ENCODE results near the gene RFX8. TPM values are rescaled to one million over a fixed set of nuclear protein-coding genes. Genes with fewer than 3 reads are reported as not detected.

RFX8 gene
- total RNA-seq, 1 experiment from 2014 or later = not detected

DNA sequence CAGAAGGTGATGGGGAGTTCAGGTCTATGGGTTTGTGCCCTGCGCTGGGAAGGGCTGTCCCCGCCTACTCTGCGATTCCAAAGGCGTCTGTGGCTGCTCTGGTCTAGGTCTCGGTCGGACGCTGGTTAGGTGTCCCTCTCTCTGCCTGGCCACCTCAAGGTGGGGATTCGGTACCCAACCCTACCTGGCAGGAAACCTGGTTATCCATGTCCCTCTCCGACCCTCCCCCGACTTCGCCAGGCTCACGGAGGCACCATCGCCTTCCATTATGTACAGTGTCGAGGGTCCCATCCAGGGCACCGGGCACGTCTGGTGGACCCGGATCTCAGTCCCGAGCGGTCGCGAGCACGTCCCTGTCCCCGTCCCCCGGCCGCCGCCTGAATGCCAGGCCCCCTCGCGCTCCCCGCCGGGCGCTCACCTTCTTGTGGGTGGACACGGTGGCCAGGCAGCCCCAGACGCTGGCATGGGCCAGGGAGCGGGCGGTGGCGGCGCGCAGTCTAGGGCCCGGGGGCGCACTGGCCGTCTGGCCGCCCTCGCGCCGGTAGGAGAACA lies 88.2 kb downstream of the RFX8 start:
- Mint-ChIP-seq H3K4me3 (ENCODE audit: low read depth, unreplicated experiment) (peak overlapping the region; percentile 74), H3K9me3 (ENCODE audit: low read depth, unreplicated experiment) (no peaks in the 10 kb centered on the region), H3K27me3 (ENCODE audit: unreplicated experiment) (peaks cover 12% of the 10 kb centered on the region), H3K4me1 (ENCODE audit: low read depth, unreplicated experiment) (no peaks in the 10 kb centered on the region), H3K36me3 (ENCODE audit: insufficient read depth, unreplicated experiment) (peaks cover 16% of the 10 kb centered on the region), H3K27ac (ENCODE audit: unreplicated experiment) (no peak overlapping the region)
- TF ChIP-seq, protein P1, sequence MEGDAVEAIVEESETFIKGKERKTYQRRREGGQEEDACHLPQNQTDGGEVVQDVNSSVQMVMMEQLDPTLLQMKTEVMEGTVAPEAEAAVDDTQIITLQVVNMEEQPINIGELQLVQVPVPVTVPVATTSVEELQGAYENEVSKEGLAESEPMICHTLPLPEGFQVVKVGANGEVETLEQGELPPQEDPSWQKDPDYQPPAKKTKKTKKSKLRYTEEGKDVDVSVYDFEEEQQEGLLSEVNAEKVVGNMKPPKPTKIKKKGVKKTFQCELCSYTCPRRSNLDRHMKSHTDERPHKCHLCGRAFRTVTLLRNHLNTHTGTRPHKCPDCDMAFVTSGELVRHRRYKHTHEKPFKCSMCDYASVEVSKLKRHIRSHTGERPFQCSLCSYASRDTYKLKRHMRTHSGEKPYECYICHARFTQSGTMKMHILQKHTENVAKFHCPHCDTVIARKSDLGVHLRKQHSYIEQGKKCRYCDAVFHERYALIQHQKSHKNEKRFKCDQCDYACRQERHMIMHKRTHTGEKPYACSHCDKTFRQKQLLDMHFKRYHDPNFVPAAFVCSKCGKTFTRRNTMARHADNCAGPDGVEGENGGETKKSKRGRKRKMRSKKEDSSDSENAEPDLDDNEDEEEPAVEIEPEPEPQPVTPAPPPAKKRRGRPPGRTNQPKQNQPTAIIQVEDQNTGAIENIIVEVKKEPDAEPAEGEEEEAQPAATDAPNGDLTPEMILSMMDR (IDR thresholded peaks at IDR 0.05; ENCODE audit: unreplicated experiment) = no peak
- no TSS peak for BruUV-seq (replicated peaks)
- DNase-seq = peak; percentile 32
- CTCF ChIA-PET = interaction anchor here (0.5 to 3.2 kb wide), 10 partner anchors 9 to 612 kb away, joined by 3 to 16 read pairs (median 5); no protein-coding TSS in a partner anchor
- intact Hi-C loops (cut with micrococcal nuclease; ENCODE audit: unreplicated experiment) = loop anchor here (1.0 to 10.0 kb wide), 2 partner anchors 44 to 112 kb away; no protein-coding TSS in a partner anchor

GRCh38 chr2:101383016-101383541 lies 91.8 kb downstream of the RFX8 start:
- Mint-ChIP-seq H3K36me3 (ENCODE audit: insufficient read depth, unreplicated experiment) (peaks cover 16% of the 10 kb centered on the region), H3K27ac (ENCODE audit: unreplicated experiment) (no peak overlapping the region), H3K27me3 (ENCODE audit: unreplicated experiment) (no peaks in the 10 kb centered on the region), H3K9me3 (ENCODE audit: low read depth, unreplicated experiment) (no peaks in the 10 kb centered on the region), H3K4me1 (ENCODE audit: low read depth, unreplicated experiment) (no peaks in the 10 kb centered on the region), H3K4me3 (ENCODE audit: low read depth, unreplicated experiment) (no peak overlapping the region)
- TF ChIP-seq, protein P1 (IDR thresholded peaks at IDR 0.05; ENCODE audit: unreplicated experiment) = no peak
- intact Hi-C loops (cut with micrococcal nuclease; ENCODE audit: unreplicated experiment) = loop anchor here (10.0 kb wide), 1 partner anchor 108 kb away; no protein-coding TSS in a partner anchor
- CTCF ChIA-PET = interaction anchor here (0.6 kb wide), 1 partner anchor 441 kb away, joined by 3 read pairs; no protein-coding TSS in a partner anchor
- no peak for DNase-seq
- no TSS peak for BruUV-seq (replicated peaks)

- Mint-ChIP-seq H3K36me3 (ENCODE audit: insufficient read depth, unreplicated experiment) (peaks cover 13% of the 10 kb centered on the region), H3K4me1 (ENCODE audit: low read depth, unreplicated experiment) (no peaks in the 10 kb centered on the region), H3K27me3 (ENCODE audit: unreplicated experiment) (no peaks in the 10 kb centered on the region), H3K9me3 (ENCODE audit: low read depth, unreplicated experiment) (no peaks in the 10 kb centered on the region), H3K27ac (ENCODE audit: unreplicated experiment) (no peak overlapping the region), H3K4me3 (ENCODE audit: low read depth, unreplicated experiment) (no peak overlapping the region)
- intact Hi-C loops (cut with micrococcal nuclease; ENCODE audit: unreplicated experiment) = loop anchor here (10.0 kb wide), 1 partner anchor 108 kb away; no protein-coding TSS in a partner anchor
- DNase-seq = no peak
- TF ChIP-seq, protein P1 (IDR thresholded peaks at IDR 0.05; ENCODE audit: unreplicated experiment) = no peak
- CTCF ChIA-PET = interaction anchor here (0.6 kb wide), 1 partner anchor 442 kb away, joined by 3 read pairs; no protein-coding TSS in a partner anchor
- BruUV-seq (replicated peaks) = no TSS peak
Measured at GRCh38 chr2:101382442-101382841, 92.5 kb downstream of the RFX8 start.

DNA sequence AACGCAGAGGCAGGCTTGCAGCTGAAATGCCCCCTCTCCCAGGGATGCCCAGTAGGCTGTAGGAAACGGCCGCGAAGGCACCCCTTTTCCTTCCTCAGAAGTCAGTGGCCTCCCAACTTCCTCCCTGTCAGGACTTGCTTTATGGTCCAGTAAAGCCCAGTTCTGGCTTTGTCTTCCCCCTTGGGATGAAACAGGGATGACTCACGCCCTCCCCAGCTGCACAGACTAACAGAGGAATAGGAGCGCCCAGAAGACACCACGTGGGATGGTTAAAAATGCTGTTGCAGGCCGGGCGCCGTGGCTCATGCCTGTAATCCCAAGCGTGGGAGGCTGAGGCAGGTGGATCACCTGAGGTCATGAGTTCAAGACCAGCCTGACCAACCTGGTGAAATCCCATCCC lies 94.5 kb downstream of the RFX8 start:
- Mint-ChIP-seq H3K27ac (ENCODE audit: unreplicated experiment) (no peak overlapping the region), H3K36me3 (ENCODE audit: insufficient read depth, unreplicated experiment) (no peaks in the 10 kb centered on the region), H3K9me3 (ENCODE audit: low read depth, unreplicated experiment) (no peaks in the 10 kb centered on the region), H3K4me1 (ENCODE audit: low read depth, unreplicated experiment) (no peaks in the 10 kb centered on the region), H3K4me3 (ENCODE audit: low read depth, unreplicated experiment) (no peak overlapping the region), H3K27me3 (ENCODE audit: unreplicated experiment) (no peaks in the 10 kb centered on the region)
- CTCF ChIA-PET = no interaction called here
- TF ChIP-seq, protein P1 (IDR thresholded peaks at IDR 0.05; ENCODE audit: unreplicated experiment) = no peak
- intact Hi-C loops (cut with micrococcal nuclease; ENCODE audit: unreplicated experiment) = loop anchor here (10.0 kb wide), 1 partner anchor 106 kb away; no protein-coding TSS in a partner anchor
- DNase-seq = no peak
- BruUV-seq (replicated peaks) = no TSS peak
